ENCODE data around the gene RNASEH2A. TPM values are rescaled to one million over a fixed set of nuclear protein-coding genes. Genes with fewer than 3 reads are reported as not detected.

The RNASEH2A gene
- total and polyA plus RNA-seq, 2 of the 13 experiments (the other 11 are each of a cell fraction or from before 2014, with no cell fraction given): 25.1 to 35.8 TPM

DNA sequence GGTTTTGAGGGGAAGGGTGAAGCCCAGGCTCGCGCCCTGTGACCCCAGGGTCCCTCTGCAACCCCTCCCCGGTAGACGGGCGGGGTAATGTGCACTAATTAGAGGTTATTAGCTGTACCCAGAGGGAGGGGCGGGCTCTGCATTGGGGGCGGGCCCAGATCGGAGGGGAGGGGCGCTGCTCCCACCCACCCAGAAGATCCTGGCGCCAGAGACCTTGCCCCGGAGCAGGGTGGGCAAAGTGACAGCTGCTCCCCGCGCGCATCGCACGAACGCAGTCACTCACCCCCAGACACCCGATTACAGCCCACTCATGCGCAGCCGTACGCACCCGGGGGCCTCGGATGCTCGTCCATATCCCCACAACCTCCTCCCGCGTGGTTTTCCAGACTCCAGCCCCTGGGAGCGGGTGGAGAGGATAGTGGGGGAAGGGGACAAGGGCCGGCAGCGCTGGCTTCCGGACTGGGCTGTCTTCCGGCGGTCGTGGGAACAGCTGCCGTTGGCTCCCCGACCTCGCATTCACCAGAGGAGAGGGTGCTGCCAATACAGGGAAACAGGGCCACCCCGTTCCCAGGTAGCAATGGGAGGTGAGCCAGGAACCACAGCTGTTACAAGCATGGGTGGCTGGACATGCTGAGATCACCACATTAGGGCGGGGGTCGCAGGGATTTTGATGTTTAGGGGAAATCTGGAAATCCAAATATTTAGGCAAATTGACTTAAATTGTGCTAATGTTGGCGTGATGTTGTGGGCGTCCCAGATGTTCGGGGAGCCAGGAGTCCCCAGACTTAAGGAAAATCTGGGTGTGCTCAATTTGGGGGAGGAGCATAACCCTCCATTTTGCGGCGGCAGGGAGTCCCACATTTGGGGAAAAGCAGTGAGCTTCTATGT lies 28.1 kb upstream of the RNASEH2A start (continued):
- TF ChIP-seq, protein P1, sequence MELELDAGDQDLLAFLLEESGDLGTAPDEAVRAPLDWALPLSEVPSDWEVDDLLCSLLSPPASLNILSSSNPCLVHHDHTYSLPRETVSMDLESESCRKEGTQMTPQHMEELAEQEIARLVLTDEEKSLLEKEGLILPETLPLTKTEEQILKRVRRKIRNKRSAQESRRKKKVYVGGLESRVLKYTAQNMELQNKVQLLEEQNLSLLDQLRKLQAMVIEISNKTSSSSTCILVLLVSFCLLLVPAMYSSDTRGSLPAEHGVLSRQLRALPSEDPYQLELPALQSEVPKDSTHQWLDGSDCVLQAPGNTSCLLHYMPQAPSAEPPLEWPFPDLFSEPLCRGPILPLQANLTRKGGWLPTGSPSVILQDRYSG (CRISPR knock-in tag; IDR thresholded peaks at IDR 0.05): no peak
- TF ChIP-seq NONO (IDR thresholded peaks at IDR 0.05) (no peak), NONO (CRISPR knock-in tag; conservative IDR thresholded peaks at IDR 0.05) (0 out of 2 replicates have a peak, but pooled peaks have one; percentile 29), BHLHE40 (IDR thresholded peaks at IDR 0.05; ENCODE audit: low read length) (no peak), JARID2 (CRISPR knock-in tag; IDR thresholded peaks at IDR 0.05; ENCODE audit: insufficient replicate concordance) (no peak), AHR (CRISPR knock-in tag; IDR thresholded peaks at IDR 0.05) (no peak), ZNF83 (CRISPR knock-in tag; IDR thresholded peaks at IDR 0.05; ENCODE audit: borderline replicate concordance) (0 out of 2 replicates have a peak, but pooled peaks have one; percentile 53), RNF2 (conservative IDR thresholded peaks at IDR 0.05; ENCODE audit: low read depth) (no peak), ELF1 (CRISPR knock-in tag; IDR thresholded peaks at IDR 0.05) (peak; percentile 67), FOSL2 (CRISPR knock-in tag; IDR thresholded peaks at IDR 0.05) (no peak), ZNF589 (CRISPR knock-in tag; conservative IDR thresholded peaks at IDR 0.05) (peak; percentile 43; the same call in 1 of the 2 replicates), SMYD3 (CRISPR knock-in tag; IDR thresholded peaks at IDR 0.05) (no peak), RORA (CRISPR knock-in tag; IDR thresholded peaks at IDR 0.05) (no peak), ZNF235 (CRISPR knock-in tag; IDR thresholded peaks at IDR 0.05; ENCODE audit: borderline replicate concordance) (0 out of 2 replicates have a peak, but pooled peaks have one; percentile 53), HDAC1 (CRISPR knock-in tag; IDR thresholded peaks at IDR 0.05) (peak; percentile 31; the same call in 1 of the 2 replicates)
- TF ChIP-seq, protein P2, sequence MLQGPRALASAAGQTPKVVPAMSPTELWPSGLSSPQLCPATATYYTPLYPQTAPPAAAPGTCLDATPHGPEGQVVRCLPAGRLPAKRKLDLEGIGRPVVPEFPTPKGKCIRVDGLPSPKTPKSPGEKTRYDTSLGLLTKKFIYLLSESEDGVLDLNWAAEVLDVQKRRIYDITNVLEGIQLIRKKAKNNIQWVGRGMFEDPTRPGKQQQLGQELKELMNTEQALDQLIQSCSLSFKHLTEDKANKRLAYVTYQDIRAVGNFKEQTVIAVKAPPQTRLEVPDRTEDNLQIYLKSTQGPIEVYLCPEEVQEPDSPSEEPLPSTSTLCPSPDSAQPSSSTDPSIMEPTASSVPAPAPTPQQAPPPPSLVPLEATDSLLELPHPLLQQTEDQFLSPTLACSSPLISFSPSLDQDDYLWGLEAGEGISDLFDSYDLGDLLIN (CRISPR knock-in tag; IDR thresholded peaks at IDR 0.05; ENCODE audit: borderline replicate concordance): no peak
- TF ChIP-seq, protein P3, sequence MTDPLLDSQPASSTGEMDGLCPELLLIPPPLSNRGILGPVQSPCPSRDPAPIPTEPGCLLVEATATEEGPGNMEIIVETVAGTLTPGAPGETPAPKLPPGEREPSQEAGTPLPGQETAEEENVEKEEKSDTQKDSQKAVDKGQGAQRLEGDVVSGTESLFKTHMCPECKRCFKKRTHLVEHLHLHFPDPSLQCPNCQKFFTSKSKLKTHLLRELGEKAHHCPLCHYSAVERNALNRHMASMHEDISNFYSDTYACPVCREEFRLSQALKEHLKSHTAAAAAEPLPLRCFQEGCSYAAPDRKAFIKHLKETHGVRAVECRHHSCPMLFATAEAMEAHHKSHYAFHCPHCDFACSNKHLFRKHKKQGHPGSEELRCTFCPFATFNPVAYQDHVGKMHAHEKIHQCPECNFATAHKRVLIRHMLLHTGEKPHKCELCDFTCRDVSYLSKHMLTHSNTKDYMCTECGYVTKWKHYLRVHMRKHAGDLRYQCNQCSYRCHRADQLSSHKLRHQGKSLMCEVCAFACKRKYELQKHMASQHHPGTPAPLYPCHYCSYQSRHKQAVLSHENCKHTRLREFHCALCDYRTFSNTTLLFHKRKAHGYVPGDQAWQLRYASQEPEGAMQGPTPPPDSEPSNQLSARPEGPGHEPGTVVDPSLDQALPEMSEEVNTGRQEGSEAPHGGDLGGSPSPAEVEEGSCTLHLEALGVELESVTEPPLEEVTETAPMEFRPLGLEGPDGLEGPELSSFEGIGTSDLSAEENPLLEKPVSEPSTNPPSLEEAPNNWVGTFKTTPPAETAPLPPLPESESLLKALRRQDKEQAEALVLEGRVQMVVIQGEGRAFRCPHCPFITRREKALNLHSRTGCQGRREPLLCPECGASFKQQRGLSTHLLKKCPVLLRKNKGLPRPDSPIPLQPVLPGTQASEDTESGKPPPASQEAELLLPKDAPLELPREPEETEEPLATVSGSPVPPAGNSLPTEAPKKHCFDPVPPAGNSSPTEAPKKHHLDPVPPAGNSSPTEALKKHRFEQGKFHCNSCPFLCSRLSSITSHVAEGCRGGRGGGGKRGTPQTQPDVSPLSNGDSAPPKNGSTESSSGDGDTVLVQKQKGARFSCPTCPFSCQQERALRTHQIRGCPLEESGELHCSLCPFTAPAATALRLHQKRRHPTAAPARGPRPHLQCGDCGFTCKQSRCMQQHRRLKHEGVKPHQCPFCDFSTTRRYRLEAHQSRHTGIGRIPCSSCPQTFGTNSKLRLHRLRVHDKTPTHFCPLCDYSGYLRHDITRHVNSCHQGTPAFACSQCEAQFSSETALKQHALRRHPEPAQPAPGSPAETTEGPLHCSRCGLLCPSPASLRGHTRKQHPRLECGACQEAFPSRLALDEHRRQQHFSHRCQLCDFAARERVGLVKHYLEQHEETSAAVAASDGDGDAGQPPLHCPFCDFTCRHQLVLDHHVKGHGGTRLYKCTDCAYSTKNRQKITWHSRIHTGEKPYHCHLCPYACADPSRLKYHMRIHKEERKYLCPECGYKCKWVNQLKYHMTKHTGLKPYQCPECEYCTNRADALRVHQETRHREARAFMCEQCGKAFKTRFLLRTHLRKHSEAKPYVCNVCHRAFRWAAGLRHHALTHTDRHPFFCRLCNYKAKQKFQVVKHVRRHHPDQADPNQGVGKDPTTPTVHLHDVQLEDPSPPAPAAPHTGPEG (CRISPR knock-in tag; IDR thresholded peaks at IDR 0.05): no peak
- TF ChIP-seq, protein P4, sequence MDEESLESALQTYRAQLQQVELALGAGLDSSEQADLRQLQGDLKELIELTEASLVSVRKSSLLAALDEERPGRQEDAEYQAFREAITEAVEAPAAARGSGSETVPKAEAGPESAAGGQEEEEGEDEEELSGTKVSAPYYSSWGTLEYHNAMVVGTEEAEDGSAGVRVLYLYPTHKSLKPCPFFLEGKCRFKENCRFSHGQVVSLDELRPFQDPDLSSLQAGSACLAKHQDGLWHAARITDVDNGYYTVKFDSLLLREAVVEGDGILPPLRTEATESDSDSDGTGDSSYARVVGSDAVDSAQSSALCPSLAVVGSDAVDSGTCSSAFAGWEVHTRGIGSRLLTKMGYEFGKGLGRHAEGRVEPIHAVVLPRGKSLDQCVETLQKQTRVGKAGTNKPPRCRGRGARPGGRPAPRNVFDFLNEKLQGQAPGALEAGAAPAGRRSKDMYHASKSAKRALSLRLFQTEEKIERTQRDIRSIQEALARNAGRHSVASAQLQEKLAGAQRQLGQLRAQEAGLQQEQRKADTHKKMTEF (CRISPR knock-in tag; IDR thresholded peaks at IDR 0.05): peak; percentile 12
- TF ChIP-seq, protein P5, sequence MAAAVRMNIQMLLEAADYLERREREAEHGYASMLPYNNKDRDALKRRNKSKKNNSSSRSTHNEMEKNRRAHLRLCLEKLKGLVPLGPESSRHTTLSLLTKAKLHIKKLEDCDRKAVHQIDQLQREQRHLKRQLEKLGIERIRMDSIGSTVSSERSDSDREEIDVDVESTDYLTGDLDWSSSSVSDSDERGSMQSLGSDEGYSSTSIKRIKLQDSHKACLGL (CRISPR knock-in tag; IDR thresholded peaks at IDR 0.05): 0 out of 2 replicates have a peak, but pooled peaks have one; percentile 45
